SH-SY5Y (cell line): ENCODE data around the gene NAA80.

Experiments
- GATA2 ChIP-seq: IDR thresholded peaks from 2 replicates; pipeline ENCODE4 v1.6.1; 2011; ENCODE audit warnings: mild to moderate bottlenecking, low read depth, low read length
- GATA3 ChIP-seq: IDR thresholded peaks from 2 replicates; pipeline ENCODE4 v1.6.1; 2011; ENCODE audit warnings: low read depth, mild to moderate bottlenecking, low read length, moderate library complexity

DNA sequence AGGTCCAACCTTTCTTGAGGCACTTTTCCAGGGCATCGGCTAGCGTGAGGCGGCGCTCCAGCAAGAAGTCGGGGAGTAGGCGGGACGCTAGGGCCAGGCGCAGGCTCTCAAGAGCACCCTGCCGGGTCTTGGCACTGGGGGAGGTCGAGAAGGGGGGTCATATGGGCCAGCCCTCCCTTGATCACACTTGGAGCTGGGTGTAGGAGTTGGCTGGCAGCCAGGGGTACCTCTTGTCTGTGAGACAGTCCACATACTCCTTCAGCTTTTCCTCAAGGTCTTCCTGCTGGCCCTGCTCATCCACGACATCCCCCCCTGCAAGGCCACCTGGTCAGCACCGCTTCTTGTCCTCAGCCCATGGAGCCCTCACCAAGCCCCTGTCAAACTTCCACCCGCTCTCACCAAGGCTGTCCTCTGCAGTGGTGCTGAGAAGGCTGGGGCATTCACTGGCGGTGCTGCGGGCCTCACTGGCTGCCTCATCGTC, 9.0 kb downstream of the NAA80 start:
- TF ChIP-seq GATA2 (no peak), GATA3 (no peak)
